ENCODE results near the gene PPT1.

The PPT1 gene

DNA sequence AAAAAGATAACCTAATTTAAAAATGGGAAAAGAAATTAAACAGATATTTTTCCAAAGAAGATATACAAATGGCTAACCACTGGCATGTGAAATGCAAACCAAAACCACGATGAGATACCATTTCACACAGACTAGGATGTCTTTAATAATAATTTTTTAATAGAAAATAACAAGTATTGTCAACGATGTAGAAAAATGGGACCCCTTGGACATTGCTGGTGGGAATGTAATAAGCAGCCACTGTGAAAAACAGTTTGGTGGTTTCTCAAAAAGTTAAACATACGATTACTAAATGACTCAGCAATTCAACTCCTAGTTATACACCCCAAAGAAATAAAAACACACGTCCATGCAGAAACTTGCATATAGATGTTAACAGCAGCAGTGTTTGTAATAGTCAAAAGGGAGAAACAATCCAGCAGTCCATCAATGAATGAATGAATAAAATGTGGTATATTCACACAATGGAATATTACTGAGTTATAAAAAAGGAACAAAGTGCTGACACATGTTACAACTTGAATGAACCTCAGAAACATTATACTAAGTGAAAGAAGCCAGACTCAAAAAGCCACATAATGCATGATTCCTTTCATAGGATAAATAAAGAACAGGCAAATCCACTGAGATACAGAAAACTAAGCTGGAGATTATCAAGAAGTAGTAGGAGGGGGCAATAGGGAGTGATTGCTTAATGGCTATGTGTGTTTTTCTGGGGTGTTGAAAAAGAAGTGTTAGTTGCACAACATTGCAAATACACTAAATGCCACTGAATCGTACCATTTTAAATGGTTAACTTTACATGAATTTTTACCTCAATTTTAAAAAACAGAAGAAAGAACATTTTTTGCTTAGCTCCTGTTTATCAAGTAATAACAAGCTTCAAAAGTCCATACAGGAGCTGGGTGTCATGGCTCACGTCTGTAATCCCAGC, 4.1 kb downstream of the PPT1 start:
- DNase-seq (ENCODE audit: low read depth, low spot score), result no peak

DNA sequence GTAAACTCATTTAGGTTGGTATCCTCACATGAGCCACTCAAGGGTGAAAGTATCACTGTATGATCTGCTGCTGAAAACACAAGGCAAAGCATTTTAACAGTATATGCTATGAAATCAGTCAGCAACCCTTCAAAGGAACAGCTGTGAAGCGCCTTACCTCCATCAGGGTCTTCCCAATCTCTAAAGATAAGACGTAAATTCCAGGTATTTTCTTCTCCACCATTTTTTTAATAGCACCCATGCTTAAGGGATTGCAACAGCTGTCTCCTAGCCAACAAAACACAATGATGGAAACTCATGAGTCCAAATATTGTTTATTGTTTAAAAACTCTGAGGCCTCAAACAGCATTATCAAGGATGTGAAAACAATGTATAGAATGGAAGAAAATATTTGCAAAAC, 4.8 kb downstream of the PPT1 start:
- no peak for DNase-seq (ENCODE audit: low read depth, low spot score)

DNA sequence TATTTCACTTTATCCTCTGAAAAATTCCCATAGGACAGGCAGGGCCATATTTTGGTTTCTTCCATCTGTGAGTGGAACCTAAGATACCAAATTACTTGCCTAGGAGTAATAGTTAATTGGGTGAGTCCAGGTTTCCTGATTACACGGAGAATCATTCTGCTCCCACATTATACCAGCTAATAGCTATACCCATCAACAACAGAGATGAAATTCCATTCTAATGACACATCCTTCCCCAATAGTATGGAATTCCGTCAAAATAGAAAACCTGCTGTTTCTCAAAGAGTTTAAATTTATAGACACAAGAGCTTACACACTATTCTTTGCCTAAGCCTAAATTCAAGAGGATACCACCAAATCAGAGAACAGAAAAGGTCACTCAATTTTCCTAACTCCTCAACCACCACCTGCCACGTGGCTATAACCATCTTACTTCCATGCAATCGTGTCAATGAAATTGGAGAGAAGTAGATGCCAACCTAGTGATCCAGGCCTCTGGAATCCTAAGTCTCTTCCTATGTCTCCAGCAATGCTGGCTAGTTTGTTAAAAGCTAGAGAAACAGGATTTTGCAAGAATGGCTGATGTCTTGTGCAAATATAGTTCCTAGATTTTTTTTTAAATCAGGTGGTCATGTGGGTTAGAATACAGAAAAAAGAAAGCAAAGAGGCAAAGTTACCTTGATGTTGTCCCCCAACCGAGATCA, 6.2 kb downstream of the PPT1 start:
- no peak for DNase-seq (ENCODE audit: low read depth, low spot score)

DNA sequence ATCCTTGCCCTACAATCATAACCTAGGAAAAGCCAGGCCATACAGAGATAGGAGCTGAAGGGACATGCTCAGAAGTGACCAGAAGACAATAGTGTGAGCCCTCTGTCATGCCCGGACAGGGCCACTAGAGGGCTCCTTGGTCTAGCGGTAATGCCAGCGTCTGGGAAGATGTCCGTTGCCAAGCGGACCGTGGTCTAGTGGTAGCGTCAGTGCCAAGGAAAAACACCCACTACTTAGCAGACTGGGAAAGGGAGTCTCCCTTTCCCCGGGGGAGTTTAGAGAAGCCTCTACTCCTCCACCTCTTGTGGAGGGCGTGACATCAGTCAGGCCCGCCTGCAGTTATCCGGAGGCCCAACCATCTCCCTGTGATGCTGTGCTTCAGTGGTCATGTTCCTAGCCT, 12.3 kb downstream of the PPT1 start:
- peak; percentile 78 for DNase-seq (ENCODE audit: low read depth, low spot score)

DNA sequence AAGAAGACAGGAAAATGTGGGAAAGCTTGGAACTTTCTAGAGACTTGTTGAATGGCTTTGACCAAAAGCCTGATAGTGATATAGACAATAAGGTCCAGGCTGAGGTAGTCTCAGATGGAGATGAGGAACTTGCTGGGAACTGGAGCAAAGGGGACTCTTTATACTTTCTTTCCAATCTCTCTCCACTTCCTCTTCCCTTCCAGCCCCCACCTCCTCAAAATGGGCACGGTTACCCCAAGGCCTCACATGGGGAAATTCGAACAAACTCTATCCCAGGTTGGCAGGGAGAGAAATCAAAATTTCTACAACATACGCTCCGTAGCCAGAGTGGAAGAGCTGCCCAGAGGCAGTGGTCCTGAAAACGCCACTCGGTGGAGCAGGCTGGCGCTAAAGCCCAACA, 15.2 kb downstream of the PPT1 start:
- DNase-seq (ENCODE audit: low read depth, low spot score), result no peak

DNA sequence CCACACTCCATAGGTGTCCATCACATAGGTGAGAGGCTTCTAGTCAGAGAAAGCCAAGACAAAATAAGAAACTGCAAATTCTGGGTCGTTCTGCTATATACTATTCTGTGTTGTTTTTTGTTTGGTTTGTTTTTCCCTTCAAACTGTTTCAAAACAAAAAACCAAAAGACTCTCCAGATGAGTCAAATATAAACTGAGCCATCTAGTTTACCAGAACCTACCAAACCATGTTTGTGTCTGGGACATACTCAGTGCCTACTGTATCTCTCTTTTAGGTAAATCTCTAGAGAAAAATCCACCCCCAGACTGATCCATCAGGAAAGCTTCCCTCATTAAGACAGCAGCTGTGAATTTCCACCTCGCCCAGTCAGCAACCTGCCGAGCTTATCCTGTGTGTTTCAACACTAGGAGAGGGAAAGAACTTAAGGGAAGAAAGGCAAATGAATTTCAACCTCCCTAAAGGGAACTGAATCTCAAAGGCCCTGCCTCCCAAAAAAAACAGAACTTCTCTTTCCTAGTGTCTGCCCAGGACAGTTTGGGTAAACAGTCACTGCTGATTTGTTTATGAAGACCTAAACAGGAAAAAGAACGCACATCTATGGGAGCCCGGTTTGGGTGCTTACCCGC, 17.2 kb downstream of the PPT1 start:
- DNase-seq (ENCODE audit: low read depth, low spot score), result no peak

DNA sequence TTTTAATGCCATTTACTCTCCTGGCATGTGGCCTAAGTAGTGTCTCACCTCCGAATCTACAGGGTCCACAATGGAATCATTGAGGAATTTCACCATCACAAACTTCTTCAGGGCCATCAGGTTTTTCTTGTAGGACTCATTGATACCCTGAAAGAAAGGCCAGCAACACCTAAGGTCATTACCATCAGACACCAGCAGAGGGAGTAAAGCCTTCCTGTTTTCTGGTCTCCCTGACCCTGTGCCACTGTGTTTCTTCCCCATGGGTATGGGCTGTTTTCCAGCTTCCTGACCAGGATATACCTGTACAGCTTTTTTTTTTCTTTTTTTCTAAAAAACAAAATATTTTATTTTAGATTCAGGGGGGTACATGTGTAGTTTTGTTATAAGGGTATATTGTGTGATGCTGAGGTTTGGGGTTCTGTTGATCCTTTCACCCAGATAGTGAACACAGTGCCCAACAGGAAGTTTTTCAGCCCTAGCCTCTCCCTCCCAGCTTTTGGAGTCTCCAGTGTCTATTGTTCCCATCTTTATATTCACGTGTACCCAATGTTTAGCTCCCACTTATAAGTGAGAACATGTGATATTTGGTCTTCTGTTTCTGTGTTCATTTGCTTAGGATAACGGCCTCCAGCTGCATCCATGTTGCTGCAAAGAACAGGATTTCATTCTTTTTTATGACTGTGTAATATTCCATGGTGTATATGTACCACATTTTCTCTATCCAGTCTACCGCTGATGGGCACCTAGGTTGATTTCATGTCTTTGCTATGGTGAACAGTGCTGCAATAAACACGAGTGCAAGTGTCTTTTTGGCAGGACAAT, 18.3 kb downstream of the PPT1 start:
- DNase-seq (ENCODE audit: low read depth, low spot score), result peak; percentile 75

DNA sequence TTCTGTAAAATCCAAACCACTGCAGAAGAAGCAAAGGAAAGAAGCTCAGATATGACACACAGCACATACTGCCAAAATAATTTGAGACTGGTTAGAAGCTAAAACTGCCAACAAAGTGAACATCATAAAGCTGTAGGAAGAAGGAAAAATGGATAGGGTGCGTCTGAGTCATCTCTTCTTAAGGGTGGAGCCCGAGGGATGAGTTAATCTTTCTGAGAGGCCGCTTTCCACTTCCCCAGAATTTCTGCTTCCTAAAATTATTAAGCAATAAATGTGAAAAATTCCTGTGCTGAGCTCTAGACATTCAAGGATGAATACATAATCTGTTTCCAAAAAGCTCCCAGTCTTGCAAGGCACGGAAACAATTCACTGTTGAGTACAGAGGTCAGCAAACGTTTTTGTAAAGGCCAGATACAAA, 20.1 kb downstream of the PPT1 start:
- DNase-seq (ENCODE audit: low read depth, low spot score), result no peak

DNA sequence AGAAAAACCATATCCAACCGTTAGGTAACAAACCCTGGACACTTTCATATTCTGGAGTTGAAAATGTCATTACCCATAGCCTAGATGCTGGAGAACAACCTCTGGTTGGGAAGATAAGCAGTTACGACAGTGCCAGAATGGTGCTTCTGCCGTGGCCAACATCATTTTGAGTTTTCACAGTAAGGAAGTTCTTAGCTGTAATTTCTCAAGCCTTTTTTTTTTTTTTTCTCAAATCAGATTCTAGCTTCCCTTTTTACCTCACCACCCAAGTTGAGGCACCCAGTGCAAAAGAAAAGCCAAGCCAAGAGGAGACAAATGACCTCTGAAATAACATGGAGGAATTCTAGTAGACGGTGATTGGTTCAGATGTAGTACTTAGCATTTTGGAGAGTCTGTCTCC, 21.8 kb downstream of the PPT1 start:
- no peak for DNase-seq (ENCODE audit: low read depth, low spot score)

DNA sequence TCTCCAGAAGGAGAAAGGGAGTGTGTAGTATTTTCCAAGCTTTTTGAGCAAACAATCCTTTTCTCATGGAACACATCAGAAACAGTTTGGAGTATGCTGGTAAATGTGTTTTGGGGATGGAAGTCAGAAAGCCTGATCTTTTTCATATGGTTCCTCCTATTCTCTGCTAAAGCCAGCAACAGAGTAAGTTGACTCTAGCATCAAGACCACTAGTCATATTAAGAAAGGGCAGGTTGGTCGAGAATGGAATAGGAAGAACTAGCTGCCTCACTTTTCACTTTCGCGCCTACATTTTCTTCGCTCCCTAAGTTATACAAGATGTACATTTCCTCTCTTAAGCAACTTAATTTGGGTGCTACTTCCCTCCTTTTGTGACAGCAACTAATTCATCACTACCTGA, 24.0 kb downstream of the PPT1 start:
- no peak for DNase-seq (ENCODE audit: low read depth, low spot score)

DNA sequence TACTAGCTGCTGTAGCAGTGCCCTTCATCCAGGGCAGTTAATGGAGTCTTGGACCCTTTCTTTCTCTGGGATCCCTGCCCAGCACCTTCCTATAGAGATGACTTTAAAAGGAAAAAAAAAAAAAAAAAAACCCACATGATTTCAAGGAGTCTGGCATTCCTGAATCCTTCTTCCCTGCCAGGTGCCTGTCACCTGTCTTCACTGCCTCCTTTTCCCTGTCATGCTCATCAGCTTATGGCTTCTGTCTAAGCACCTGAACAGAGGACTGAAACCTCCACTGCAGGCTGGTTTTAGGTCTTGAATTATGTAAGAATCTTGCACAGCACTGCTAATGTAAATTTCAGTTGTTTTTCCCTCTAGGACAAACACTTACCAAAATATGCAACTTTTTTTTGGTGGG, 24.9 kb downstream of the PPT1 start:
- DNase-seq (ENCODE audit: low read depth, low spot score), result no peak

DNA sequence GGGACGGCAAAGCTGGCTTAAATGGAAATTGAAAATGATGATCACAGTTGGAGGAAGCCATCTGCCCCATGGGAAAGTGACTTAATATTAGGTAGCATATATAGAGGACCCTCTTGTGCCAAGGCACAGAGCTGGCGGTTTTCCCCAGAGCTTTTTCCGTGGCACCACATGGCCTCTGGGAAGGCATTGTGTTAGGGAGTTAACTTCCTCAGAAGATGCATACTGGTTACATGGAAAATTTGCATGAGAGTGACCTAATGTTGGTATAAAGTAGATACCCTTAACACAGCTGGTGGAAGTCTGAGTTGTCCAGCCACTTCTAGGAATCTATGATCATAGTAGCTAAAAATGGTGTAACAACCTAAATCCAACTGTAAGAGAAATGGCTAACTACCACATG, 29.2 kb downstream of the PPT1 start:
- DNase-seq (ENCODE audit: low read depth, low spot score), result no peak

DNA sequence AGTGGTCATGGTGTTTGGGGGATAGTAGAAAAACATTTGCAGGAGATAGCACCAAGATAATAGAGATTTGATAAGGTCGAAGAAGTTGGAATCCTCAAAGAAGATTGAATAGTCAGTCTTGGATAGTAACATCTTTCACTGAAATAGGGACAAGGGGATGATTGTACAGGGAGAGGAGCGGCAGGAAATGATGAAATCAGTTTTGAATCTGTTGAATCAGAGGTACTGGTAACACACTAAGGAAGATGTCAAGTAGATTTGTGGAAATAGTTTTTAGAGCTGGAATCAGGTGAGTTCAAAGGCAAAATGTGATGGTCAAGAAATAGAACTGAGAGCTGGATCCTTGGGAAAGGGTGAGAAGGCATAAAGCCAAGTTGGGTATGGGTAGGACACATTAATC, 30.0 kb downstream of the PPT1 start:
- no peak for DNase-seq (ENCODE audit: low read depth, low spot score)

DNA sequence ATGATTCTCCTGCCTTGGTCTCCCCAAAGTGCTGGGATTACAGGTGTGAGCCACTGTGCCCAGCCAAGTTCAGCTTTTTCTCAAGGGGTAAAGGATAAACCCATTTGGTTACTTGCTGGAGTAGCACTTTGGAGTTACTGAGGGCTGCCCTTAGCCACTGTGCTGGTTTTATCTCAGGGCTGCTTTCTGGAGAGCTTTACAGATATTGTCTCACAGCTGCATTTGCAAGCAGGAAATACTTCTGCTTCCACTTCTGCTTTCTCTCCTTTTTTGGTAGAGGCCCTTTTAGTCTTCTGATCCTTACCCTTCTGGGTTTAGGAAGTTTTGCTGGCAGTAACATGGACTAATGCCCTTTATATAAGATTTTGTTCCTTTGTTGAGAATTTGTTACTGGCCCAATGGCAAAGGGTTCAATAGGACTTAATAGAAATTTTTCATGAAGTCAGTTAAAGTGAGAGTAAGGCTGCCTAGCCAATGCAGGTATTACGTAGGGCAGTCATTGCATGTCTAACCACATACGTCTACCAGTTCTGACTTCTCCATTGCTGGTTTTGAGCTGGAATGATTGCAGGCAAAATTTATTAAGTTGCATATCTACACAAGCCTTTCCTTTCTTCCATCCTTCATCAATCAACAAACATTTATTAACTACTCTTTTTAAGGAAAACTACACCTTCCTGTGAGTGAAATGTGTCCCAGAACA, 32.1 kb downstream of the PPT1 start:
- DNase-seq (ENCODE audit: low read depth, low spot score), result no peak

DNA sequence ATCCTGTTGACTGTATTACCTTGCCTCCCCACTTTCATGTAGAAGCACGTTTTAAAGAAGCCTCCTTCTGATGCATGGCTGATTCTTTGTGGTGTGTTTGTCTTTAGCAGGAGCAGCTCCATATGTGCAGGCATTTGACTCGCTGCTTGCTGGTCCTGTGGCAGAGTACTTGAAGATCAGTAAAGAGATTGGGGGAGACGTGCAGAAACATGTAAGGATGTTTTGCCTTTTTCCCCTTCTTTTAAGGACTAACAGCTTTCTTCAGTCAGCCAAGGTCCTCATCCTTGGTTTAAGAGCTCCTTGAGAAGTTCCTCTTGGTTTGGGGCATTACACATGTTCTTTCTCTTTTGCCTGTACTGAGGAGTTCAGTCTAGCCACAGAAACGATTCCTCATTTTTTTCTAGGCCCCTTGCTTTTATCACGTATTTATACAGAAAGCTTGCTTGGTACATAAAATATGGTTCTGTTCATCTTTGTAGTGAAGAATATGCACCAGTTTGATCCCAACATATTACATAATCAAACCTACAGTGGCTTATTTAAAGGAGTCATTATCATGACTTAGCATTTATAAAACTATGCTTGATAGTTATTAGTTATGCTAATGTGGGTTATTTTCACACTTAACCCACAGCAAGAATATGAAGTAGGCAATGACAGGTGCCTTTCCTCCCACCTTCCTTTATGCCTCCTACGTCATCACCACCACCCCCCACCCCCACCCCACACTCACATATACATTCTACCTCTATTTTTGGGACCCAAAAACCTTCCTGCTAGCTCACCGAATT, 36.9 kb downstream of the PPT1 start:
- no peak for DNase-seq (ENCODE audit: low read depth, low spot score)

DNA sequence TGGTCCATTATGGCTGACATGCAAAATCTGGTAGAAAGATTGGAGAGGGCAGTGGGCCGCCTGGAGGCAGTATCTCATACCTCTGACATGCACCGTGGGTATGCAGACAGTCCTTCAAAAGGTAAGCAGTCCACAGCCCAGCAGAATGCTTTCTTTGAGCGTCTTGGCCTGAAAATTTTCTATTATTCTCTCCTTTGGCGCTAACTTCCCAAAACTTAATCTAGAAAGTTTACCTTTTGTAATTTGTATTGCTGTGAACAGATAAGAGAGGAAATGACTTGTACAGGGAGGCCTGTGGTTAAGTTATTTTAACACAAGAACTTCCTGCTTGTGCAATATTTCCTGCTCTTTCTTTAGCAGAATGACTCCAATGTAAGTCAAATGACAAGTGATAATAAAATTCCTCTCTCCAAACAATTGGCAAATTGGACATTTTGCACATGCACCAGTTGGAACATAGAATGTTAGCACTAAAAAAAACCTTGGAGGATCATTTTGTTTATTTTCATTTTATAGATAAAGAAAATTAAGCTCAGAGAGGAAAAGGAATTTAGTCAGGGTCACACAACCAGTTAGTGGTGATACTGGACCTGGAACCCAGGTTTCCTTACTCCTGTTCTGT, 37.6 kb downstream of the PPT1 start:
- DNase-seq (ENCODE audit: low read depth, low spot score), result no peak

DNA sequence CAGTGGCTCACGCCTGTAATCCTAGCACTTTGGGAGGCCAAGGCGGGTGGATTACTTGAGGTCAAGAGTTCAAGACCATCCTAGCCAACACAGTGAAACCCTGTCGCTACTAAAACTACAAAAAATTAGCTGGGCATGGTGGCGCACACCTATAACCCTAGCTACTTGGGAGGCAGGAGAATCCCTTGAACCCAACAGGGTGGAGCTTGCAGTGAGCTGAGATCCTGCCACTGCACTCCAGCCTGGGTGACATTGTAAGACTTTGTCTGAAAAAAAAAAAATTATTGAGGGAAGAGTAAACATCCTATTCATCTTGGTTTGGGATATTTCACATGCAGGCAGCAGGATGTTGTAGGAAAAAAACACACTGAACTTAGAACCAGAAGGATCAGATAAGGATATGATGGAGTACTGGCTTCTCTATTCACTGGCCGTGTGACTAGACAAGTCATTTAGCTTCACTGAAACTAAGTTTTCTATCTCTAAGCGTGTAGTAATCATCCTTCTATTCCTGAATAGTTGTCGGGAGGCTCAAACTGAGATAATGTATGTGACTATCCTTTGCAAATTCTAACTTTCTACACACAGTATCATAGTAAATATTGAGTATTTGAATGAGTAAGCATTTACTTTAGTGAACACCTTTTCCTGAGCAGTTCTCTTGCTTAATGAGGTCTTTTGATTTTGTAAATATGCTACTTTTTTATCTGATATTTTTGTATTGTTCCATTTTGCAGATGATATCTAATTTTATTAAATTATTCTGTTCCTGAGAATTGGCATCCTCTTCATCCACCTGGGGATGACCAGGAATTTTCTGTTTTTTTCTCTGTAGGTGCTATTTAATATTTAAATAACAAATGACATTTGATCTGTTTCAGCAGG, 38.4 kb downstream of the PPT1 start:
- no peak for DNase-seq (ENCODE audit: low read depth, low spot score)

DNA sequence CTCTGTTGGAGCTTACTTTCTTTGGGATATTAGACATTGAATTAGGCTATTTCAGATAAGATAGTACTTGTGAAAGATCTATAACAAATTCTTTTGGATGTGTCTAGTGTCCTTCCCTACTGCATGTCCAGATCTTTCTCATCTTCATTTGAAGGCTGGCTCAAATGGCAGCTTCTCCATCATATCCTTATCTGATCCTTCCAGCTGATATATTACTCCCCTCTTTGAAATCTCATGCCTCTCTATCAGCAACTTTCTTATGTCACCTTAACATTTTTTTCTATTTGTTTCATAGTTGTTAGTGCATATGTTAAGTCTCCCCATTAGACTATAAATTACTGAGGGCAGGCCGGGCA, 39.0 kb downstream of the PPT1 start:
- DNase-seq (ENCODE audit: low read depth, low spot score), result no peak

Measured in astrocyte of the hippocampus (primary cell).